Omental fat pad (tissue), 4 donors: ENCODE data around the gene RBFOX2. TPM values are rescaled to one million over a fixed set of nuclear protein-coding genes. Genes with fewer than 3 reads are reported as not detected.
"Not testable (repeated sequence)": the region's sequence is repeated elsewhere in the genome, so short reads cannot be mapped to it uniquely, and the experiment has no call there.

ENCODE experiments used
- ATAC-seq: fragments of 150-250 bp; one replicate; pipeline ENCODE4 v1.9.1; 2016; ENCODE audit warnings: mild to moderate bottlenecking, moderate library complexity; ENCODE audit not compliant: low FRiP score
- DNase-seq: peaks from one replicate; pipeline ENCODE4 v3.0.0-alpha.2; 2019; ENCODE audit warnings: low spot score
- CTCF ChIP-seq, 3 donors: fragments of 450-650 bp; IDR thresholded peaks; one replicate each; pipeline ENCODE4 v1.5.1; 2016 to 2017; ENCODE audit warnings: antibody characterized with exemption in 3 of 3, mild to moderate bottlenecking in 3 of 3, moderate library complexity in 2 of 3
- total RNA-seq, 4 donors: library from RNA; depleted of rRNA; stranded (reverse); fragments of >200 nt; gene quantifications; one replicate each; pipeline ENCODE4 v1.1.0, GENCODE V29; 2016

Gene RBFOX2
- total RNA-seq, result 10 to 100 TPM; 41.2 to 80.7 (median 60.1) TPM

- TF ChIP-seq CTCF (IDR thresholded peaks at IDR 0.05), result no peak
- DNase-seq (peak; percentile 89), ATAC-seq (peak; percentile 95)
Measured at GRCh38 chr22:36028646-36029405, at the start of gene RBFOX2. RBFOX2 (minus strand) TSS chr22:36028824; CDS start chr22:36028425, 399 bp downstream.

- TF ChIP-seq CTCF (IDR thresholded peaks at IDR 0.05), result no peak
- DNase-seq (no peak), ATAC-seq (peak; percentile 48)
Measured at GRCh38 chr22:36077271-36077670, 48.6 kb upstream of the RBFOX2 start.

GRCh38 chr22:36075724-36076123 lies 47.1 kb upstream of the RBFOX2 start:
- no peak for TF ChIP-seq CTCF (IDR thresholded peaks at IDR 0.05)
- ATAC-seq, result no peak
- no peak for DNase-seq

GRCh38 chr22:36075230-36075629 lies 46.6 kb upstream of the RBFOX2 start:
- no peak for TF ChIP-seq CTCF (IDR thresholded peaks at IDR 0.05)
- no peak for DNase-seq
- no peak for ATAC-seq

- no peak for ATAC-seq
Measured at GRCh38 chr22:36073476-36073875, 44.9 kb upstream of the RBFOX2 start.

GRCh38 chr22:36070645-36071044 lies 42.0 kb upstream of the RBFOX2 start:
- not testable (repeated sequence) for DNase-seq, ATAC-seq

More at GRCh38 chr22:36073476-36073875, 44.9 kb upstream of the RBFOX2 start:
- no peak for TF ChIP-seq CTCF (IDR thresholded peaks at IDR 0.05)
- DNase-seq, result no peak

- DNase-seq, result no peak
- ATAC-seq, result no peak
- TF ChIP-seq CTCF (IDR thresholded peaks at IDR 0.05), result no peak
Measured at GRCh38 chr22:36069368-36069767, 40.7 kb upstream of the RBFOX2 start.
